ENCODE results near the gene CAMSAP1. TPM values are rescaled to one million over a fixed set of nuclear protein-coding genes. Genes with fewer than 3 reads are reported as not detected.

CAMSAP1 gene
- total RNA-seq, 2 experiments from 2014 or later: 30.4 to 33.0 TPM

GRCh38 chr9:135869909-135870308 lies 37.4 kb downstream of the CAMSAP1 start:
- Histone ChIP-seq H3K4me2 (ENCODE audit: low read length) (no peak overlapping the region), H4K20me1 (ENCODE audit: insufficient read depth, low read length) (peaks cover 6% of the 10 kb centered on the region; the same call in 1 of the 2 replicates), H3K9me3 (ENCODE audit: low read length) (no peaks in the 10 kb centered on the region), H3K79me2 (ENCODE audit: insufficient read depth, low read depth, low read length) (peaks cover 42% of the 10 kb centered on the region), H3K9me2 (ENCODE audit: insufficient read depth, low read length) (no peaks in the 10 kb centered on the region), H3K4me1 (ENCODE audit: insufficient read depth, low read length, poor library complexity, severe bottlenecking) (peaks cover 7% of the 10 kb centered on the region), H3K4me3 (ENCODE audit: low read depth, low read length, poor library complexity, severe bottlenecking) (no peak overlapping the region), H2AFZ (ENCODE audit: low read length) (no peak overlapping the region), H3K27ac (ENCODE audit: low read depth, low read length, poor library complexity, severe bottlenecking) (no peak overlapping the region), H3K36me3 (ENCODE audit: insufficient read depth, low read length) (no peaks in the 10 kb centered on the region)
- ChIA-PET CTCF (ENCODE audit: unreplicated experiment) (no interaction called here), POLR2A (interaction anchor here (0.7 kb wide), 1 partner anchor 1022 kb away, joined by 3 read pairs; no protein-coding TSS in a partner anchor)
- TF ChIP-seq EZH2phosphoT487 (IDR thresholded peaks at IDR 0.05; ENCODE audit: borderline replicate concordance, low read depth, low read length): no peak
- TF ChIP-seq CTCF (conservative IDR thresholded peaks at IDR 0.05; ENCODE audit: low read length): no peak
- intact Hi-C loops (cut with micrococcal nuclease; ENCODE audit: unreplicated experiment): loop anchor here (10.0 kb wide), 1 partner anchor 95 kb away; the partner anchor contains the start of gene UBAC1
- BruUV-seq (replicated peaks): no TSS peak
- DNase-seq (ENCODE audit: low spot score): no peak

GRCh38 chr9:135865531-135865930 lies 41.8 kb downstream of the CAMSAP1 start:
- no TSS peak for BruUV-seq (replicated peaks)
- H3K4me3 ChIP-seq (ENCODE audit: low read depth, low read length, poor library complexity, severe bottlenecking): no peak overlapping the region
- DNase-seq (ENCODE audit: low spot score): no peak
- ChIA-PET CTCF (ENCODE audit: unreplicated experiment) (no interaction called here), POLR2A (interaction anchor here (0.6 kb wide), 1 partner anchor 554 kb away, joined by 5 read pairs; no protein-coding TSS in a partner anchor)
- H3K9me3 ChIP-seq (ENCODE audit: low read length): no peaks in the 10 kb centered on the region
- H3K36me3 ChIP-seq (ENCODE audit: insufficient read depth, low read length): peaks cover 18% of the 10 kb centered on the region
- no peak overlapping the region for H3K4me2 ChIP-seq (ENCODE audit: low read length)
- H2AFZ ChIP-seq (ENCODE audit: low read length): no peak overlapping the region
- H3K9me2 ChIP-seq (ENCODE audit: insufficient read depth, low read length): no peaks in the 10 kb centered on the region
- intact Hi-C loops (cut with micrococcal nuclease; ENCODE audit: unreplicated experiment): loop anchor here (10.0 kb wide), 1 partner anchor 99 kb away; the partner anchor contains the start of gene UBAC1
- peaks cover 7% of the 10 kb centered on the region for H3K4me1 ChIP-seq (ENCODE audit: insufficient read depth, low read length, poor library complexity, severe bottlenecking)
- H3K79me2 ChIP-seq (ENCODE audit: insufficient read depth, low read depth, low read length): peaks cover 17% of the 10 kb centered on the region
- no peak for TF ChIP-seq CTCF (conservative IDR thresholded peaks at IDR 0.05; ENCODE audit: low read length)
- TF ChIP-seq EZH2phosphoT487 (IDR thresholded peaks at IDR 0.05; ENCODE audit: borderline replicate concordance, low read depth, low read length): no peak
- H3K27ac ChIP-seq (ENCODE audit: low read depth, low read length, poor library complexity, severe bottlenecking): no peak overlapping the region
- H4K20me1 ChIP-seq (ENCODE audit: insufficient read depth, low read length): 0 out of 2 replicates have a peak, but pooled peaks cover 3% of the 10 kb centered on the region

GRCh38 chr9:135864447-135865049 lies 42.8 kb downstream of the CAMSAP1 start:
- intact Hi-C loops (cut with micrococcal nuclease; ENCODE audit: unreplicated experiment): loop anchor here (5.0 to 10.0 kb wide), 3 partner anchors 43 to 258 kb away; partner anchors contain the start of genes CAMSAP1 and UBAC1
- no peaks in the 10 kb centered on the region for H3K9me2 ChIP-seq (ENCODE audit: insufficient read depth, low read length)

More at GRCh38 chr9:135864447-135865049, 42.8 kb downstream of the CAMSAP1 start:
- no peak overlapping the region for H3K4me2 ChIP-seq (ENCODE audit: low read length)
- ChIA-PET POLR2A (interaction anchor here (0.6 kb wide), 1 partner anchor 1301 kb away, joined by 3 read pairs; no protein-coding TSS in a partner anchor), CTCF (ENCODE audit: unreplicated experiment) (no interaction called here)
- TF ChIP-seq CTCF (conservative IDR thresholded peaks at IDR 0.05; ENCODE audit: low read length): peak; percentile 96
- TF ChIP-seq EZH2phosphoT487 (IDR thresholded peaks at IDR 0.05; ENCODE audit: borderline replicate concordance, low read depth, low read length): no peak
- H3K27ac ChIP-seq (ENCODE audit: low read depth, low read length, poor library complexity, severe bottlenecking): no peak overlapping the region
- DNase-seq (ENCODE audit: low spot score): peak; percentile 60
- 0 out of 2 replicates have a peak, but pooled peaks cover 3% of the 10 kb centered on the region for H4K20me1 ChIP-seq (ENCODE audit: insufficient read depth, low read length)
- H2AFZ ChIP-seq (ENCODE audit: low read length): no peak overlapping the region
- H3K9me3 ChIP-seq (ENCODE audit: low read length): no peaks in the 10 kb centered on the region
- peaks cover 7% of the 10 kb centered on the region for H3K4me1 ChIP-seq (ENCODE audit: insufficient read depth, low read length, poor library complexity, severe bottlenecking)
- H3K79me2 ChIP-seq (ENCODE audit: insufficient read depth, low read depth, low read length): peaks cover 16% of the 10 kb centered on the region
- peaks cover 18% of the 10 kb centered on the region for H3K36me3 ChIP-seq (ENCODE audit: insufficient read depth, low read length)
- no TSS peak for BruUV-seq (replicated peaks)
- no peak overlapping the region for H3K4me3 ChIP-seq (ENCODE audit: low read depth, low read length, poor library complexity, severe bottlenecking)

All from OCI-LY7 (cell line).